HUDEP-2 (cell line): ENCODE measurements around the gene SERPINI2.
"Not testable (repeated sequence)": the region's sequence is repeated elsewhere in the genome, so short reads cannot be mapped to it uniquely, and the experiment has no call there.

ENCODE experiments used
- DNase-seq, 76 experiments: peaks; one replicate each; lab custom pipeline; 2025; ENCODE audit not compliant: unreplicated experiment in 76 of 76; lab: John Stamatoyannopoulos, UW

The SERPINI2 gene

DNA sequence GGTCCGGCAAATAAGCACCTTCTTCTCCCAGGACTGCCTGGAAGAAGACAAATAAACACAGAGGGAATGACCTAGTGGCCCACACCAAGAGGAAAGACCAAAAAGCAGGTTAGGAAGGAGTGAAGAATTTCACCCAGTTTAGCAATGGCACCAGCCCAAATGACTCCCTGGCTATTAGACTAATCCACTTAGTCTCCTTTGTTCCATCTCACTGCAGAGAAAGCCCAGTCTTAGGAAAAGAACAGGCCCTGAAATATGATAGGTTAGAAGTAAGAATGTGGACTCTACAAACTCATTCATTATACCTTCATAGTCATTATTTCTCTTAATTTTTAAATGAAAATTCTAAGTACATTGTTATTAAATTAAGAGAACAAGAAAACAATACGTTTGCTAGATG is 23.2 kb downstream of the SERPINI2 start:
- DNase-seq = no peak

DNA sequence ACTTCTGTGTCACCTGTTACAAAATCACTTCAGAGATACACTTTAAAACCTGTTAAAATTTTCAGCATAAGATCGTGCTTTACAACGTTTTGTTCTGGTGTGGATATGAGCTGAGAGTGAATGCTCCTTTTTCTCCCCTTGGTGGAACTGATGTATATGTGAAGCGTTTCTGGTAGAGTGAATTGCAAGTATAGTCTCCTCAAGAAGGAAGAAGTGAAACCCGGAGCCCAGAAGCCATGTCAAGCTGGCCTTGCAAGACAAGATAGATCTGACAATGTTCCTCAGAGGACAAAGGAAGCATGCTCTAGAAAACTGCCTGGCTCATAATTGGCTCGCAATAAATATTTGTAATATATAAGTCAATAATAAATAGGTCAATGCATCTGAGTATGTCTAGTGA is 23.6 kb downstream of the SERPINI2 start:
- no peak for DNase-seq

DNA sequence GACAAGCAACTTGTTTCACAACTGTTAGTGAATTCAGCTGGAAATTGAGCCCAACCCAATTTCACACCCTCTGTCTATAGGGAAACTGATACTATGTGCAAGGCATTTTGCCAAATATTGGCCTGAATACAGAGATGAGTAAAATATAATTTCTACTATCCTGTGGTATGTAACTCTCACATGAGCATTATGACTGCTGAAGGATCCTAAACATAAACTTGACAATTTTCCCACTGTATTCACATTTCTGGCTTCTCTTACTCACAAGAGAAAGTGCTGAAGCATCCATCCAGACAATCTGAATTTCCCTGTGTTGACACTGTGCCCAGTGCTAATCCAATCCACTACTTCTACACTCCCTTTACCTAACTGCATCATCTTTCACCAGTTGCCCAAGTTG is 28.4 kb downstream of the SERPINI2 start:
- DNase-seq = no peak

DNA sequence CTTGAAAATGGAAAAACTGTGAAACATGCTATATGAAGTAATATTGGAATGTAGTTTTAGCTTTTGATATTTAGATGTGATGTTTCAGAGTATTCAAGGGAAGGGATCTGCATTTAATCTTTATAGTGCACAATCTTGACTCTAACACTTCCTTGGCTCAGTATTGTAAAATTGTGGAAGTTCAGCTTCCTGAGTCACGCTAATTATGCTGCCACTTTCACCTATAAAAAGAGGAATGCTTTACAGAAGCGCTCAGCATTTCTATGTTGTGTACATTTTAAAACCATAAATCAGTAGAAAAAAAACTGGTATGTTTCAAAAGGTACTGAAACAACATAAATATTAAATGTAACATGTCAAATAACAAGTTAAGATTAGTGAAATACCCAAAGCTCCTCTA is 32.6 kb downstream of the SERPINI2 start:
- no peak for DNase-seq

DNA sequence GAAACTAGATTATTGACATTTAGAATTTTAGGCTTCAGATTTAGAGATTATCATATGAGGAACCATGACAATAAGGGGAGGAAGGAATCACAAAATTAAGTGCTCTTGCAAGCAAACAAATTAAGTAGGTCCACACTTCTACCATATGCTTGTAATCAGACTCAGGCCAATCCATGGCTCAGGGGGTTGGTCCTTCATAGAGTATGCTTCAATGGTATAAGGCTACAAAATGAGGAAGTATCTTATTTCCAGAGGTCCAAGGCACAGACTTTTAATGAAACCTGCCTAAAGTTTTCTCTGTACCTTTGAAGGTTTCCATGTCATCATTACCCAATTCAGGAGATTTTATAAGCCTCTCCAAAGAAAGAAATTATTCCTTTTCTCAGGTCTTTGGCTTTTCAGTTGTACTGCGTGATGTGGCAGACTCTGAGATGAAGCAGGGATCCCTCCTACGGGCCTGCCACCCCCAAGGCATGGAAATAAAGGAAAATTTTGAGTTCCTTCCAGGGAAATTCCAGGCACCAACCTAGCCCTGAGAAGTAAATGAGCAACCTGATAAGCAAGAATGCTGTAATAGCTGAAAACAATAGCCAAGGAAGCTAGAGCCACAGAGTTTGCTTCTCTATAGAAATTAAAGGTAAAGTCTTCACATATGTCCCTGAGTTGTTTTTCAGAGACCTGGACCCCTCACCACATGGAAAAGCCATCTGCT is 36.3 kb downstream of the SERPINI2 start:
- no peak for DNase-seq

DNA sequence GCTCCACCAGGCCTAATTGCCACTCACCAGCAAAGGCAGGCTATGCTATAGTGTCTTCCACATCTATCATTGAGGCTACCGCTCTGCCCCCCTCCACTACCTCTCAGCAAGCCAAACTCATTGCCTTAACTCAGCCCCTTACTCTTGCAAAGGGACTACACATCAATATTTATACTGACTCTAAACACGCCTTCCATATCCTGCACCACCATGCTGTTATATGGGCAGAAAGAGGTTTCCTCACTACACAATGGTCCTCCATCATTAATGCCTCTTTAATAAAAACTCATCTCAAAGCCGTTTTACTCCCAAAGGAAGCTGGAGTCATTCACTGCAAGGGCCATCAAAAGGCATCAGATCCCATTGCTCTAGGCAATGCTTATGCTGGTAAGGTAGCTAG is 46.9 kb downstream of the SERPINI2 start:
- DNase-seq = not testable (repeated sequence)

DNA sequence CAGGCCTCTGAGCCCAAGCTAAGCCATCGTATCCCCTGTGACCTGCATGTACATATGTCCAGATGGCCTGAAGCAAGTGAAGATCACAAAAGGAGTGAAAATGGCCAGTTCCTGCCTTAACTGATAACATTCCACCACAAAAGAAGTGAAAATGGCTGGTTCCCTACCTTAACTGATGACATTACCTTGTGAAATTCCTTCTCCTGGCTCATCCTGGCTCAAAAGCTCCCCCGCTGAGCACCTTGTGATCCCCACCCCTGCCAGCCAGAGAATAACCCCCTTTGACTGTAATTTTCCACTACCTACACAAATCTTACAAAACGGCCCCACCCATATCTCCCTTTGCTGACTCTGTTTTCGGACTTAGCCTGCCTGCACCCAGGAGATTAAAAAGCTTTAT is 51.4 kb downstream of the SERPINI2 start:
- DNase-seq = not testable (repeated sequence)

DNA sequence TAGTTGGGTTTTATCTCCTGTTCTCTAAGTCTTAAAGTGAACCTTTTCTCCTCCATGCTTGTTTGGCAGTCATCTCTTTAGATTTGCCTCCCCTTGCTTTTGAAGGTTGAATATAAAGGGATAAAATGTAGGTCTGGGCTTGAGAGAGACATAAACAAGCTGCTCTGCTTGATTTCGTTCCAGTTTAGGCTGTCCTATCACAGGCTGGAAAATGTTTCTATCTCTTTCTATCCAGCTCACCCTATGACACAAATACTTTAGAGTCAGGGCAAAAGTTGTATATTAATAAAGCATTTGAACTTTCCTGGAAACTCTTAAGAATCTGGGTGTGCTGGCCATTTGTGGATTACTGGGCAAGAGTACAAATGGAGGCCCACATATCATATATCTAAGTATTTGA is 64.2 kb downstream of the SERPINI2 start:
- DNase-seq = no peak

DNA sequence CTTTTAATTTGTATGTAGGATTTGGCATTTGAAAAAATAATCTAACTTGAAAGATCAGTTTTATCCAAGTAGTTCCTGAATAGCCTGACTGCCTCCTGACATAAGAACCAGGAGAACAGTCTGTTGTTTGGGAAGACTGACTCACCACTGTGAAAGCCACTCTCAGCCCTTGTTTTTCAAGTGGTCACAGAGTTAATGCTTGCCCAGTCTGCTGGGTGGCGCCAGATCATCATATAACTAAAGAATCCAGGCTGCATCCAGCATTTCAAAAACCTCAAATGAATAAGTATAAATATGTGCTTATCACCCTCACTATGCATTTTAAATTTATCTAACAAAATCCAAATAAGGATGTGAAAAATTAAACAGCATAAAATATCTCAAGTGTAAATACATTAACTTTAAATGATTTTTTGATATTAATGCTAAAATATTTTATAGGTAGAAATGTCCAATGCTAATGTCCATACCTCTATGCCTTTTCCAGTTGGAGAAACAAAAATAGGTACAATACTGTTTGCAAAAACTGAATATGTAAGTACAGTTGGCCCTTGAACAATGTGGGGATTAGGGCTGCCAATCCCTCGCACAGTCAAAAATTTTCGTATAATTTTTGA is 66.9 kb downstream of the SERPINI2 start:
- peak in 19 of 76 experiments; percentile 0 to 46 (median 9) for DNase-seq

DNA sequence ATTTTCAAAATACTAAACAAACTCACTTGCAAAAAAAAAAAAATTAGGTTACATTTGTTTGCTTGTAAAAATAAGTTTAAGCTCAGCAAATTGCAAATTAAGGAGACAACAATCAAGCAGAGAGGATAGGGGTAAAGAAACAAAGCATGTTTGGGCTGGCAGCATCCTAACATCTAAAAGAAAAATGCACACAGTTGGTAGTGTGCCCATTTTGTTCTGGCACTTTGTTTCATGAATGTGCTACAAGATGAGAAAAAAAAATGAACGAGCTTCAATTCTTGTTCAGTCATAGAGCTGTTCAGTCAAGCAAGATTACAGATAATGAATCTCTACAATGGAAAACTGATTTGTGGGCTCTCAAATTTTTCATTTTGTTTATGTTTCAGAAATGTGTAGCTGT is 76.0 kb downstream of the SERPINI2 start:
- DNase-seq = no peak

DNA sequence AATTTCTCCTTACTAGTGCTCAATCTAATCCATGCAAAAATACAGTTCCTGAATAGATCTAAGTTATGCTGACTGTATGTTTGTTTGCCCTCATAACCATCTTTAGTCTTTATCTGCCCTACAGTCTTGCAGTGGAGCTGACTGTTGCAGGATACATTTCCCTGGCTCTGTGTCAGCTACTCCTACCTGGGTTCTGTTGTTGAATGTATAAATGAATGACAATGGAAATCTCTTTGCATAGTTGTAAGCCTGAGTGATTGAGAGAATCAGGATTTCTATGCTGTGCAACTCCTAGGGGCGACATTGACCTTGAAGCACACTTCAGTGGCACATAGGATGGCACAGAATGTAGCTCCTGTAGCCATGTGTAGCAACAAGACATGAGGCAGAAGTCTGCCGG is 77.8 kb downstream of the SERPINI2 start:
- no peak for DNase-seq

DNA sequence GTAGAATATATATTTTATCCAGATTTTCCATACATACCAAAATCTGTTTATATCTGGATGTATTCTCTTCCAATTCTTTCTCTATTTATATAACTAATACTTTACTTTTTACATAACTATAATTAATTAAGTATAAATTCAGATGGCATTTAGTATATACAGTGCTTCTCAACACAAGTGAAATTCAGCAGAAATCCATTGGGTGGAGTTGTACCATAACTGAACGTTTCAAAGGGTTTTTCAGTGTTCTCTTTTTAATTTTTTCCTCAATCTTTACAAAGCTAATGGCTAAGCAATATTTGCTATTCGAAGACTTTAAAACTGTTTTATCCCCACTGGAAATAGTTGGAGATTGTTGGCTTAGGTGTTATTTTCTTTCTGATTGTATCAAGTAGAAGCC is 79.8 kb downstream of the SERPINI2 start:
- DNase-seq = no peak
